Liver (tissue), 9 donors: ENCODE measurements around the gene ASPSCR1. TPM values are rescaled to one million over a fixed set of nuclear protein-coding genes. Genes with fewer than 3 reads are reported as not detected.

Experiments used
- DNase-seq: peaks from one replicate; pipeline ENCODE4 v3.0.0-alpha.2; 2017; ENCODE audit warnings: low spot score
- H3K27ac ChIP-seq, 2 donors: one replicate each; pipeline ENCODE4 v1.7.0; 2013; ENCODE audit warnings: inconsistent platforms in 2 of 2, low read length in 2 of 2, control low read depth in 1 of 2, low read depth in 1 of 2, mild to moderate bottlenecking in 1 of 2
- H3K27me3 ChIP-seq, 4 donors: one replicate each; pipeline versions ENCODE4 v1.6.1 to v1.7.0; 2013; ENCODE audit warnings: low read length in 3 of 4, inconsistent platforms in 1 of 4, mild to moderate bottlenecking in 1 of 4, moderate library complexity in 1 of 4; ENCODE audit not compliant: control insufficient read depth in 4 of 4, insufficient read depth in 4 of 4
- H3K36me3 ChIP-seq, 4 donors: one replicate each; pipeline versions ENCODE4 v1.6.1 to v1.7.0; 2013; ENCODE audit warnings: low read length in 3 of 4, mild to moderate bottlenecking in 3 of 4, low read depth in 1 of 4, moderate library complexity in 1 of 4; ENCODE audit not compliant: control insufficient read depth in 4 of 4, insufficient read depth in 3 of 4
- H3K4me1 ChIP-seq, 4 donors: one replicate each; pipeline versions ENCODE4 v1.6.1 to v1.7.0; 2013; ENCODE audit warnings: low read length in 3 of 4, mild to moderate bottlenecking in 3 of 4, moderate library complexity in 1 of 4; ENCODE audit not compliant: control insufficient read depth in 4 of 4, insufficient read depth in 4 of 4
- H3K4me3 ChIP-seq, 3 donors: one replicate each; pipeline versions ENCODE4 v1.6.1 to v1.7.0; 2013; ENCODE audit warnings: low read length in 3 of 3, control low read depth in 1 of 3, low read depth in 1 of 3, mild to moderate bottlenecking in 1 of 3
- H3K9ac ChIP-seq, 2 donors: one replicate each; pipeline ENCODE4 v1.7.0; 2013; ENCODE audit warnings: low read length in 2 of 2, mild to moderate bottlenecking in 2 of 2, moderate library complexity in 2 of 2, control low read depth in 1 of 2, low read depth in 1 of 2
- H3K9me3 ChIP-seq, 4 donors: one replicate each; pipeline versions ENCODE4 v1.6.1 to v1.7.0; 2013; ENCODE audit warnings: low read length in 3 of 4; ENCODE audit not compliant: control insufficient read depth in 4 of 4
- ATF3 ChIP-seq: IDR thresholded peaks from 2 replicates; pipeline ENCODE4 v1.6.1; 2016; ENCODE audit warnings: antibody characterized with exemption
- CTCF ChIP-seq: fragments of 150-350 bp; IDR thresholded peaks from 2 replicates; pipeline ENCODE4 v1.5.1; 2017; ENCODE audit warnings: improper control_type of control experiment, low read depth, low read length; ENCODE audit not compliant: missing input control
- EGR1 ChIP-seq, 2 donors: IDR thresholded peaks; 2 replicates each; pipeline ENCODE4 v1.6.1; 2016 to 2018; ENCODE audit warnings: antibody characterized with exemption in 2 of 2, low read depth in 2 of 2
- FOXA1 ChIP-seq: IDR thresholded peaks from 2 replicates; pipeline ENCODE4 v1.6.1; 2016; ENCODE audit warnings: antibody characterized with exemption
- FOXA2 ChIP-seq: IDR thresholded peaks from 2 replicates; pipeline ENCODE4 v1.6.1; 2016; ENCODE audit warnings: antibody characterized with exemption
- GABPA ChIP-seq, 2 donors: IDR thresholded peaks in 1 of 2; conservative IDR thresholded peaks in 1 of 2; 2 replicates each; pipeline ENCODE4 v1.6.1; 2016; ENCODE audit warnings: antibody characterized with exemption in 2 of 2, mild to moderate bottlenecking in 1 of 2, moderate library complexity in 1 of 2
- HNF4A ChIP-seq, 2 donors: conservative IDR thresholded peaks; 2 replicates each; pipeline ENCODE4 v1.6.1; 2016; ENCODE audit warnings: antibody characterized with exemption in 2 of 2, mild to moderate bottlenecking in 2 of 2
- HNF4G ChIP-seq: IDR thresholded peaks from 2 replicates; pipeline ENCODE4 v1.6.1; 2016; ENCODE audit warnings: antibody characterized with exemption
- JUND ChIP-seq, 2 donors: IDR thresholded peaks; 2 replicates each; pipeline ENCODE4 v1.6.1; 2016; ENCODE audit warnings: antibody characterized with exemption in 2 of 2
- MAX ChIP-seq: IDR thresholded peaks from 2 replicates; pipeline ENCODE4 v1.6.1; 2016; ENCODE audit warnings: antibody characterized with exemption
- NR2F2 ChIP-seq: IDR thresholded peaks from 2 replicates; pipeline ENCODE4 v1.6.1; 2016; ENCODE audit warnings: antibody characterized with exemption
- RAD21 ChIP-seq, 2 donors: IDR thresholded peaks; 2 replicates each; pipeline ENCODE4 v1.6.1; 2016; ENCODE audit warnings: antibody characterized with exemption in 2 of 2, mild to moderate bottlenecking in 2 of 2
- REST ChIP-seq: IDR thresholded peaks from 2 replicates; pipeline ENCODE4 v1.6.1; 2016; ENCODE audit warnings: antibody characterized with exemption, mild to moderate bottlenecking
- RXRA ChIP-seq, 2 donors: IDR thresholded peaks; 2 replicates each; pipeline ENCODE4 v1.6.1; 2017 to 2018; ENCODE audit warnings: antibody characterized with exemption in 2 of 2, mild to moderate bottlenecking in 1 of 2
- SP1 ChIP-seq: IDR thresholded peaks from 2 replicates; pipeline ENCODE4 v1.6.1; 2018; ENCODE audit warnings: antibody characterized with exemption, mild to moderate bottlenecking
- TAF1 ChIP-seq: conservative IDR thresholded peaks from 2 replicates; pipeline ENCODE4 v1.6.1; 2016; ENCODE audit warnings: antibody characterized with exemption, mild to moderate bottlenecking
- YY1 ChIP-seq: IDR thresholded peaks from 2 replicates; pipeline ENCODE4 v1.6.1; 2016; ENCODE audit warnings: antibody characterized with exemption, mild to moderate bottlenecking
- ZBTB33 ChIP-seq: IDR thresholded peaks from 2 replicates; pipeline ENCODE4 v1.6.1; 2016; ENCODE audit warnings: antibody characterized with exemption
- WGBS: extraction: QIAGEN DNeasy Blood & Tissue Kit; methylation state at CpG from one replicate; pipeline ENCODE4 v1.1.7; 2013; 5-methylcytosine and 5-hydroxymethylcytosine counted together
- polyA plus RNA-seq, 2 donors: library from polyadenylated mRNA; stranded (reverse) in 1 of 2; unstranded in 1 of 2; fragments of 200-250 nt in 1 of 2; fragments of >200 nt in 1 of 2; fragmentation: Nextera tagmentation in 1 of 2; extraction: Ambion mirVana in 1 of 2; gene quantifications; one replicate each; pipeline versions ENCODE4 v1.2.1 to v1.2.3, GENCODE V29; 2013 to 2015
- total RNA-seq, 2 donors: library from RNA; depleted of rRNA; stranded (reverse); fragments of >200 nt; gene quantifications; one replicate each; pipeline ENCODE4 v1.2.3, GENCODE V29; 2014
- donor health status: healthy.
- donor health status: healthy.
- donor health status: healthy.
- donor health status: healthy.
- donor health status: healthy.

The ASPSCR1 gene
- total and polyA plus RNA-seq, 4 donors: 17.8 to 26.2 (median 20.4) TPM

GRCh38 chr17:81998691-81999438, 21.4 kb downstream of the ASPSCR1 start:
- Histone ChIP-seq H3K4me1 (peaks cover 6 to 25% (median 17%) of the 10 kb centered on the region in 4 donors), H3K9me3 (no peaks in the 10 kb centered on the region), H3K9ac (no peak overlapping the region), H3K4me3 (no peak overlapping the region), H3K27ac (no peak overlapping the region), H3K36me3 (peaks cover 0 to 3% (median 2%) of the 10 kb centered on the region in 4 donors), H3K27me3 (no peaks in the 10 kb centered on the region)
- 91% methylated on average over 14 of the region's 14 CpGs for WGBS
- DNase-seq: no peak
- no peak for TF ChIP-seq RAD21 (IDR thresholded peaks at IDR 0.05)

- no peak for DNase-seq
- peaks cover 6 to 21% (median 12%) of the 10 kb centered on the region in 4 donors for H3K4me1 ChIP-seq
- TF ChIP-seq RXRA (IDR thresholded peaks at IDR 0.05): peak in 1 of 2 donors; percentile 7
- no peak for TF ChIP-seq SP1
- H3K27ac ChIP-seq: peak overlapping the region in 1 of 2 donors; percentile 52
- no peaks in the 10 kb centered on the region for H3K9me3 ChIP-seq
- no peaks in the 10 kb centered on the region for H3K27me3 ChIP-seq
- no peak overlapping the region for H3K9ac ChIP-seq
- no peak overlapping the region for H3K4me3 ChIP-seq
- H3K36me3 ChIP-seq: peaks cover 0 to 3% (median under 1%) of the 10 kb centered on the region in 4 donors
- 76% methylated on average over 12 of the region's 12 CpGs for WGBS
These were observed 22.2 kb downstream of the ASPSCR1 start for GRCh38 chr17:81999587-81999975.

GRCh38 chr17:81999976-82000802, 22.8 kb downstream of the ASPSCR1 start:
- H3K36me3 ChIP-seq: peaks cover 0 to 3% (median under 1%) of the 10 kb centered on the region in 4 donors
- H3K9me3 ChIP-seq: no peaks in the 10 kb centered on the region
- H3K4me1 ChIP-seq: peaks cover 6 to 20% (median 11%) of the 10 kb centered on the region in 4 donors
- no peak overlapping the region for H3K4me3 ChIP-seq
- DNase-seq: no peak
- no peak for TF ChIP-seq HNF4G
- TF ChIP-seq EGR1 (IDR thresholded peaks at IDR 0.05; ENCODE audit: low read depth in 2 of 2): no peak
- no peak for TF ChIP-seq RAD21 (IDR thresholded peaks at IDR 0.05)
- no peak for TF ChIP-seq SP1
- no peak for TF ChIP-seq HNF4A (conservative IDR thresholded peaks at IDR 0.05)
- no peak for TF ChIP-seq ATF3
- TF ChIP-seq CTCF: no peak
- TF ChIP-seq GABPA (IDR thresholded peaks at IDR 0.05 in 1 of 2, conservative IDR thresholded peaks at IDR 0.05 in 1 of 2): no peak
- TF ChIP-seq JUND (IDR thresholded peaks at IDR 0.05): no peak
- no peak for TF ChIP-seq FOXA2
- no peak for TF ChIP-seq FOXA1
- no peak for TF ChIP-seq TAF1
- no peak for TF ChIP-seq YY1
- no peak for TF ChIP-seq NR2F2
- TF ChIP-seq REST: no peak
- no peak for TF ChIP-seq ZBTB33
- no peak for TF ChIP-seq RXRA (IDR thresholded peaks at IDR 0.05)
- TF ChIP-seq MAX: no peak
- WGBS: 61% methylated on average over 36 of the region's 36 CpGs
- H3K9ac ChIP-seq: no peak overlapping the region
- no peaks in the 10 kb centered on the region for H3K27me3 ChIP-seq
- H3K27ac ChIP-seq: peak overlapping the region; percentile 35 to 52
